A549 (cell line): ENCODE data around the gene TMEM185B. TPM values are rescaled to one million over a fixed set of nuclear protein-coding genes. Genes with fewer than 3 reads are reported as not detected.

Experiments used
- ATAC-seq, 2 experiments: fragments of 200-7000 bp in 1 of 2; fragments of >200 bp in 1 of 2; cut with Nextera tagmentation in 1 of 2; cut with Tn5 transposase in 1 of 2; 3 replicates each; pipeline versions ENCODE4 v1.8.0 to v1.9.1; 2018 to 2020; ENCODE audit warnings: mild to moderate bottlenecking in 1 of 2, moderate library complexity in 1 of 2
- CTCF ChIA-PET: fragments of 300-600 bp; sonication (Branson Sonifier 250); formaldehyde crosslinking; extraction: SDS; loops from one replicate; lab custom pipeline; 2021; ENCODE audit warnings: antibody characterized with exemption, inconsistent platforms; lab: Yijun Ruan, JAX
- POLR2A ChIA-PET: fragments of 350-600 bp; formaldehyde crosslinking; extraction: SDS; loops from one replicate; lab custom pipeline; 2021; ENCODE audit warnings: antibody characterized with exemption, inconsistent platforms; lab: Yijun Ruan, JAX
- DNase-seq, 2 experiments: peaks; one replicate each; pipeline versions ENCODE4 v3.0.0 to v3.0.0-alpha.2; 2011 to 2016; ENCODE audit warnings: low read depth in 1 of 2, low spot score in 1 of 2
- FAIRE-seq: peaks from 2 replicates; lab custom pipeline; 2011; peaks lifted over from hg19 to GRCh38; lab: Jason Lieb, UNC
- H3K27ac ChIP-seq, 2 experiments: fragments of >200 bp; sonication (Bioruptor Twin); formaldehyde crosslinking; 3 replicates each; pipeline ENCODE4 v1.5.1; 2016 to 2017
- H3K4me1 ChIP-seq: fragments of >200 bp; sonication (Bioruptor Twin); formaldehyde crosslinking; 3 replicates; pipeline ENCODE4 v1.6.1; 2016
- H3K4me2 ChIP-seq: fragments of >200 bp; sonication (Bioruptor Twin); formaldehyde crosslinking; 3 replicates; pipeline ENCODE4 v1.6.1; 2016
- H3K4me3 ChIP-seq: fragments of >200 bp; sonication (Bioruptor Twin); formaldehyde crosslinking; 3 replicates; pipeline ENCODE4 v1.5.1; 2016
- H3K9me3 ChIP-seq: fragments of >200 bp; sonication (Bioruptor Twin); formaldehyde crosslinking; 3 replicates; pipeline ENCODE4 v1.6.1; 2016
- BHLHE40 ChIP-seq: IDR thresholded peaks from 2 replicates; pipeline ENCODE4 v1.6.1; 2012; ENCODE audit warnings: low read depth, low read length, inconsistent platforms
- CBX2 ChIP-seq: fragments of 200-600 bp; sonication (generic); IDR thresholded peaks from 2 replicates; pipeline ENCODE4 v1.6.1; 2016; ENCODE audit warnings: low read depth, mild to moderate bottlenecking, borderline replicate concordance
- CBX8 ChIP-seq: fragments of 200-600 bp; sonication (generic); IDR thresholded peaks from 2 replicates; pipeline ENCODE4 v1.6.1; 2016
- CHD4 ChIP-seq: fragments of 200-600 bp; sonication (generic); IDR thresholded peaks from 2 replicates; pipeline ENCODE4 v1.6.1; 2016; ENCODE audit warnings: antibody characterized with exemption, mild to moderate bottlenecking, borderline replicate concordance
- ESRRA ChIP-seq: fragments of 150-350 bp; IDR thresholded peaks from 2 replicates; pipeline ENCODE4 v1.6.1; 2014; ENCODE audit warnings: mild to moderate bottlenecking, low read length, borderline replicate concordance
- FOSL2 ChIP-seq, 2 experiments: fragments of 450-650 bp in 1 of 2; fragments of >200 bp in 1 of 2; sonication (Bioruptor Twin) in 1 of 2; formaldehyde crosslinking; IDR thresholded peaks; 2 replicates each; pipeline versions ENCODE4 v1.5.0 to v1.6.1; 2016 to 2020; ENCODE audit warnings: mild to moderate bottlenecking in 1 of 2, moderate library complexity in 1 of 2
- FOXS1 ChIP-seq: fragments of 250-450 bp; sonication (Bioruptor Pico); IDR thresholded peaks from 2 replicates; pipeline ENCODE4 v1.5.0; 2020; ENCODE audit warnings: mild to moderate bottlenecking, moderate library complexity
- GATA3 ChIP-seq: IDR thresholded peaks from 2 replicates; pipeline ENCODE4 v1.6.1; 2012; ENCODE audit warnings: borderline replicate concordance
- JUN ChIP-seq, 2 experiments: fragments of >200 bp; sonication (Bioruptor Twin); formaldehyde crosslinking; IDR thresholded peaks; 2 replicates in 1 of 2; 3 replicates in 1 of 2; pipeline ENCODE4 v1.6.1; 2016 to 2017
- JUNB ChIP-seq: fragments of >200 bp; sonication (Bioruptor Twin); formaldehyde crosslinking; IDR thresholded peaks from 2 replicates; pipeline ENCODE4 v1.6.1; 2016
- KDM1A ChIP-seq: fragments of 200-600 bp; sonication (generic); IDR thresholded peaks from 2 replicates; pipeline ENCODE4 v1.6.1; 2016; ENCODE audit warnings: low read depth, mild to moderate bottlenecking
- KDM5A ChIP-seq: fragments of 200-600 bp; sonication (generic); IDR thresholded peaks from 2 replicates; pipeline ENCODE4 v1.6.1; 2016; ENCODE audit warnings: antibody characterized with exemption, mild to moderate bottlenecking
- NPAS2 ChIP-seq: fragments of 250-450 bp; sonication (Bioruptor Pico); IDR thresholded peaks from 2 replicates; pipeline ENCODE4 v1.8.0; 2022; ENCODE audit warnings: mild to moderate bottlenecking, moderate library complexity, borderline replicate concordance
- POLR2A ChIP-seq: IDR thresholded peaks from 2 replicates; pipeline ENCODE4 v1.6.1; 2012; ENCODE audit warnings: mild to moderate bottlenecking, low read length
- POLR2AphosphoS2 ChIP-seq: conservative IDR thresholded peaks from 2 replicates; pipeline ENCODE4 v1.6.1; 2012; ENCODE audit warnings: low read length, improper control_type of control experiment, inconsistent platforms
- RAD21 ChIP-seq, 2 experiments: fragments of >200 bp in 1 of 2; sonication (Bioruptor Twin) in 1 of 2; formaldehyde crosslinking in 1 of 2; IDR thresholded peaks in 1 of 2; conservative IDR thresholded peaks in 1 of 2; 2 replicates in 1 of 2; 3 replicates in 1 of 2; pipeline ENCODE4 v1.6.1; 2012 to 2018; ENCODE audit warnings: inconsistent platforms in 1 of 2
- RARB ChIP-seq: fragments of 250-450 bp; sonication (Bioruptor Pico); IDR thresholded peaks from 2 replicates; pipeline ENCODE4 v1.8.0; 2021; ENCODE audit warnings: mild to moderate bottlenecking, moderate library complexity
- ZC3H11A ChIP-seq: fragments of 450-650 bp; IDR thresholded peaks from 2 replicates; pipeline ENCODE4 v1.6.1; 2014; ENCODE audit warnings: antibody characterized with exemption, mild to moderate bottlenecking
- ZFP36 ChIP-seq: fragments of 450-650 bp; IDR thresholded peaks from 2 replicates; pipeline ENCODE4 v1.6.1; 2014; ENCODE audit warnings: borderline replicate concordance; ENCODE audit not compliant: partially characterized antibody
- WGBS: methylation state at CpG from one replicate; pipeline ENCODE4 v1.1.6; 2017; ENCODE audit errors: missing lambda C conversion rate; 5-methylcytosine and 5-hydroxymethylcytosine counted together
- polyA plus RNA-seq, 4 experiments: library from polyadenylated mRNA; depleted of rRNA in 3 of 4; stranded (reverse); fragments of >200 nt; fragmentation: RNase III in 1 of 4; extraction: RNeasy Plus Mini Kit Qiagen cat#74134 plus additional on column Dnase treatment in 1 of 4; gene quantifications; 2 replicates in 3 of 4; 3 replicates in 1 of 4; pipeline ENCODE4 v1.2.3, GENCODE V29; 2011 to 2017
- TF ChIP-seq, protein P1 (sequence below): fragments of >200 bp; sonication (Bioruptor Twin); formaldehyde crosslinking; IDR thresholded peaks from 3 replicates; pipeline ENCODE4 v1.6.1; 2016
- TF ChIP-seq, protein P2 (sequence below): fragments of 200-600 bp; sonication (generic); IDR thresholded peaks from 2 replicates; pipeline ENCODE4 v1.6.1; 2016; ENCODE audit warnings: antibody characterized with exemption, mild to moderate bottlenecking, moderate library complexity
- TF ChIP-seq, protein P3 (sequence below): IDR thresholded peaks from 2 replicates; pipeline ENCODE4 v1.6.1; 2012
- TF ChIP-seq, protein P4 (sequence below): IDR thresholded peaks from 2 replicates; pipeline ENCODE4 v1.6.1; 2012
- TF ChIP-seq, protein P5 (sequence below): IDR thresholded peaks from 2 replicates; pipeline ENCODE4 v1.6.1; 2012; ENCODE audit warnings: low read depth, borderline replicate concordance
- TF ChIP-seq, protein P6 (sequence below): fragments of 250-450 bp; sonication (Bioruptor Pico); IDR thresholded peaks from 2 replicates; pipeline ENCODE4 v1.5.0; 2020; ENCODE audit warnings: low read depth, mild to moderate bottlenecking, moderate library complexity

Gene TMEM185B
- polyA plus RNA-seq, 2 of the 4 experiments (the other 2 are of a cell fraction), result 30.3 to 41.8 TPM

DNA sequence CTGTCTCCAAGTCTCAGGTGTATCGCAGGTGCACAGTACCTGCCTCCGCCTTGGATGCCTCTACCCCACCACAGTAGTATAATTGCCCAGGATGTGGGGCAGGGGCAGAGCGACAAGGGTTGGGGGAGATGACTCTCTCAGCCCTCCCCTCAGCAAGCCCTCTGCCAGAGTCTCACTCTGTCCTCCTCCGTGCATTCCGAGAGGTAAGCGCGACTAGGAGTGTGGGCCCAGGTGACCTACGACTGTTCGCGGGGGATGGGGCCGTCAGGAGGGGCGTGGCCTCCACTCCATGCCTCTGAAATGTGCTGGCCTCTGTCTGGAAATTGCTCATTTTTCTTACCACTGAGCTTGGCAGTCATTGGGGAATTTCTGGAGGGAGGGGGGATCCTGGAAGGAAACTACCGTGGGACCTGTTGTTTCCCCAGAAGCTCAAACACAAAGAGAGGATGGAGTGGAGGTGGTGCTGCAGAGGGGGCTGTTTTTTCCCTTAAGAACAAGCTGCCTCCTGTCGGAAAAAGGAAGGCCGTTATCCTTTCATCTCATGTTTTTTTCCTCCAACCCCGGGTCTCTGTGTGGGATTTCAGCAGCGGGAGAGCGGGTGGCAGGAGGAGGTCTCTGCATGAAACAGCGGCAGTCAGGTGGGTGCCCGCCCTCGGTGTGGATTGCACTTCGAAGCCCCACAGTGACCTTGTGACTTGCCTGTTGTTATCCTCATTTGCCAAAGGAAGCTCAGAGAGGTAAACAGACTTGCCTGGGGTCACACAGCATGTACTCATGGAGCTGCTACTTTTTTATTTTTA is 16.5 kb upstream of the TMEM185B start:
- CTCF ChIA-PET, result interaction anchor here (1.0 to 2.7 kb wide), 4 partner anchors 10 to 313 kb away, joined by 3 to 10 read pairs (median 3); partner anchors contain the start of gene RALB
- DNase-seq, result peak; percentile 35 to 45
- TF ChIP-seq FOXS1 (CRISPR knock-in tag), result no peak
- TF ChIP-seq KDM1A, result 0 out of 2 replicates have a peak, but pooled peaks have one; percentile 33
- TF ChIP-seq ZFP36, result peak; percentile 71
- peak; percentile 2; the same call in 1 of the 2 replicates for TF ChIP-seq POLR2A
- TF ChIP-seq, all 56 proteins: peak for 3
- FAIRE-seq, result no peak
- peak in 1 of 2 experiments; percentile 26; a peak in 3 of 6 replicates for ATAC-seq
- no peak overlapping the region for H3K4me3 ChIP-seq
- POLR2A ChIA-PET, result interaction anchor here (1.0 to 1.4 kb wide), 2 partner anchors 13 to 16 kb away, joined by 5 read pairs; partner anchors contain the start of genes RALB and TMEM185B
- peak overlapping the region; percentile 84 to 88 for H3K27ac ChIP-seq
- H3K4me1 ChIP-seq, result peaks cover 39% of the 10 kb centered on the region
- H3K4me2 ChIP-seq, result peak overlapping the region; percentile 82
- no peaks in the 10 kb centered on the region for H3K9me3 ChIP-seq
- 69% methylated on average over 16 of the region's 22 CpGs for WGBS

DNA sequence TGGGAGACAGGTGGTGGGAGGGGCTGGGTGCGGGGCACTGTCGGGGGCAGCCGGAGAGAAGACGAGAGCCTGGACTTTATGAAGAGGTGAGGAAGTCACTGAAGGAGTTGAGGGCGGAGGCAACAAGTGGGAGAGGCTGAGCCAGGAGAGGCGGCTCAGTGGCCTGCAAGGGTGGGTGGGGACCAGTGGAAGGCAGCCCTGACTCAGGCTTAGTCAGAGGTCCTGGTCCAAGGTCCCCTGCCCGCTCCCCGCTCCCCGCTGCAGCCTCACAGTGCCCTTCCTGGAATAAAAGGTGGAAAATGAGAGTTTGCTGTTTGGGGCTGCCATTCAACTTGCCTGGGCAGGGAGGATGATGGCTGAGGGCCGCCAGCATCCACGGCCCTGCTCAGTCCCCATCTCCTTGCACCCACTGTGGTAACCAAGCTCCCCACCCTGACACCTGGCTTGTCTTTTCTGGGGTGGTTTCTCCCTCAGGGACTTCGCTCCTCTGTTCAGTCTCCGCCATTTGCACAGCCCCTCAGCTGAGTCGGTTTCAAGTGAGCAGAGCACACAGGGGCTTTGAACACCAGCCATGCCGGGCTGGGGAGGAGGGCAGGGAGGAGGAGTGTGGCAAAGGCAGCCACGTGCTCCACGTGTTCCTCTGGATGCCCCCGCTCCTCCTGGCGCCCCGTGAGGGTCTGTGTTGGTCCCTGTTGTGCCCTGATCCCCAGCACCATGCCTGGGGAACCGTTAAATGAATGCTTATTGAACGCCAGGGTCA is 15.7 kb upstream of the TMEM185B start:
- H3K4me3 ChIP-seq, result no peak overlapping the region
- whole genome bisulfite sequencing, result 38% methylated on average over 22 of the region's 22 CpGs
- ATAC-seq, result peak; percentile 94
- POLR2A ChIA-PET, result interaction anchor here (1.0 to 1.4 kb wide), 2 partner anchors 14 to 16 kb away, joined by 5 read pairs; partner anchors contain the start of genes RALB and TMEM185B
- CTCF ChIA-PET, result interaction anchor here (2.7 kb wide), 1 partner anchor 13 kb away, joined by 10 read pairs; the partner anchor contains the start of gene RALB
- H3K9me3 ChIP-seq, result no peaks in the 10 kb centered on the region
- TF ChIP-seq CBX2 (no peak), RAD21 (conservative IDR thresholded peaks at IDR 0.05 in 1 of 2, IDR thresholded peaks at IDR 0.05 in 1 of 2) (no peak; a peak in 1 of 5 replicates), CBX8 (no peak), ZC3H11A (no peak), JUN (IDR thresholded peaks at IDR 0.05) (peak in 1 of 2 experiments; percentile 33; a peak in 1 of 5 replicates), KDM5A (no peak), POLR2AphosphoS2 (no peak), NPAS2 (CRISPR knock-in tag) (no peak), RARB (no peak), CHD4 (no peak), GATA3 (peak; percentile 35; the same call in 1 of the 2 replicates), POLR2A (0 out of 2 replicates have a peak, but pooled peaks have one; percentile 3), FOSL2 (IDR thresholded peaks at IDR 0.05) (peak; percentile 69), FOSL2 (CRISPR knock-in tag; IDR thresholded peaks at IDR 0.05) (peak; percentile 84), JUNB (peak; percentile 49; the same call in 1 of the 2 replicates), ESRRA (peak; percentile 66; the same call in 1 of the 2 replicates), BHLHE40 (no peak), FOXS1 (CRISPR knock-in tag) (no peak)
- TF ChIP-seq, protein P1, sequence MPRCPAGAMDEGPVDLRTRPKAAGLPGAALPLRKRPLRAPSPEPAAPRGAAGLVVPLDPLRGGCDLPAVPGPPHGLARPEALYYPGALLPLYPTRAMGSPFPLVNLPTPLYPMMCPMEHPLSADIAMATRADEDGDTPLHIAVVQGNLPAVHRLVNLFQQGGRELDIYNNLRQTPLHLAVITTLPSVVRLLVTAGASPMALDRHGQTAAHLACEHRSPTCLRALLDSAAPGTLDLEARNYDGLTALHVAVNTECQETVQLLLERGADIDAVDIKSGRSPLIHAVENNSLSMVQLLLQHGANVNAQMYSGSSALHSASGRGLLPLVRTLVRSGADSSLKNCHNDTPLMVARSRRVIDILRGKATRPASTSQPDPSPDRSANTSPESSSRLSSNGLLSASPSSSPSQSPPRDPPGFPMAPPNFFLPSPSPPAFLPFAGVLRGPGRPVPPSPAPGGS, result no peak
- TF ChIP-seq, protein P2, sequence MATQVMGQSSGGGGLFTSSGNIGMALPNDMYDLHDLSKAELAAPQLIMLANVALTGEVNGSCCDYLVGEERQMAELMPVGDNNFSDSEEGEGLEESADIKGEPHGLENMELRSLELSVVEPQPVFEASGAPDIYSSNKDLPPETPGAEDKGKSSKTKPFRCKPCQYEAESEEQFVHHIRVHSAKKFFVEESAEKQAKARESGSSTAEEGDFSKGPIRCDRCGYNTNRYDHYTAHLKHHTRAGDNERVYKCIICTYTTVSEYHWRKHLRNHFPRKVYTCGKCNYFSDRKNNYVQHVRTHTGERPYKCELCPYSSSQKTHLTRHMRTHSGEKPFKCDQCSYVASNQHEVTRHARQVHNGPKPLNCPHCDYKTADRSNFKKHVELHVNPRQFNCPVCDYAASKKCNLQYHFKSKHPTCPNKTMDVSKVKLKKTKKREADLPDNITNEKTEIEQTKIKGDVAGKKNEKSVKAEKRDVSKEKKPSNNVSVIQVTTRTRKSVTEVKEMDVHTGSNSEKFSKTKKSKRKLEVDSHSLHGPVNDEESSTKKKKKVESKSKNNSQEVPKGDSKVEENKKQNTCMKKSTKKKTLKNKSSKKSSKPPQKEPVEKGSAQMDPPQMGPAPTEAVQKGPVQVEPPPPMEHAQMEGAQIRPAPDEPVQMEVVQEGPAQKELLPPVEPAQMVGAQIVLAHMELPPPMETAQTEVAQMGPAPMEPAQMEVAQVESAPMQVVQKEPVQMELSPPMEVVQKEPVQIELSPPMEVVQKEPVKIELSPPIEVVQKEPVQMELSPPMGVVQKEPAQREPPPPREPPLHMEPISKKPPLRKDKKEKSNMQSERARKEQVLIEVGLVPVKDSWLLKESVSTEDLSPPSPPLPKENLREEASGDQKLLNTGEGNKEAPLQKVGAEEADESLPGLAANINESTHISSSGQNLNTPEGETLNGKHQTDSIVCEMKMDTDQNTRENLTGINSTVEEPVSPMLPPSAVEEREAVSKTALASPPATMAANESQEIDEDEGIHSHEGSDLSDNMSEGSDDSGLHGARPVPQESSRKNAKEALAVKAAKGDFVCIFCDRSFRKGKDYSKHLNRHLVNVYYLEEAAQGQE, result no peak
- TF ChIP-seq, protein P3, sequence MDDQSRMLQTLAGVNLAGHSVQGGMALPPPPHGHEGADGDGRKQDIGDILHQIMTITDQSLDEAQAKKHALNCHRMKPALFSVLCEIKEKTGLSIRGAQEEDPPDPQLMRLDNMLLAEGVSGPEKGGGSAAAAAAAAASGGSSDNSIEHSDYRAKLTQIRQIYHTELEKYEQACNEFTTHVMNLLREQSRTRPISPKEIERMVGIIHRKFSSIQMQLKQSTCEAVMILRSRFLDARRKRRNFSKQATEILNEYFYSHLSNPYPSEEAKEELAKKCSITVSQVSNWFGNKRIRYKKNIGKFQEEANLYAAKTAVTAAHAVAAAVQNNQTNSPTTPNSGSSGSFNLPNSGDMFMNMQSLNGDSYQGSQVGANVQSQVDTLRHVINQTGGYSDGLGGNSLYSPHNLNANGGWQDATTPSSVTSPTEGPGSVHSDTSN, result no peak
- TF ChIP-seq, protein P4, sequence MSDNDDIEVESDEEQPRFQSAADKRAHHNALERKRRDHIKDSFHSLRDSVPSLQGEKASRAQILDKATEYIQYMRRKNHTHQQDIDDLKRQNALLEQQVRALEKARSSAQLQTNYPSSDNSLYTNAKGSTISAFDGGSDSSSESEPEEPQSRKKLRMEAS, result peak; percentile 22
- TF ChIP-seq, protein P5, sequence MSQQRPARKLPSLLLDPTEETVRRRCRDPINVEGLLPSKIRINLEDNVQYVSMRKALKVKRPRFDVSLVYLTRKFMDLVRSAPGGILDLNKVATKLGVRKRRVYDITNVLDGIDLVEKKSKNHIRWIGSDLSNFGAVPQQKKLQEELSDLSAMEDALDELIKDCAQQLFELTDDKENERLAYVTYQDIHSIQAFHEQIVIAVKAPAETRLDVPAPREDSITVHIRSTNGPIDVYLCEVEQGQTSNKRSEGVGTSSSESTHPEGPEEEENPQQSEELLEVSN, result peak; percentile 29; the same call in 1 of the 2 replicates
- TF ChIP-seq, protein P6, sequence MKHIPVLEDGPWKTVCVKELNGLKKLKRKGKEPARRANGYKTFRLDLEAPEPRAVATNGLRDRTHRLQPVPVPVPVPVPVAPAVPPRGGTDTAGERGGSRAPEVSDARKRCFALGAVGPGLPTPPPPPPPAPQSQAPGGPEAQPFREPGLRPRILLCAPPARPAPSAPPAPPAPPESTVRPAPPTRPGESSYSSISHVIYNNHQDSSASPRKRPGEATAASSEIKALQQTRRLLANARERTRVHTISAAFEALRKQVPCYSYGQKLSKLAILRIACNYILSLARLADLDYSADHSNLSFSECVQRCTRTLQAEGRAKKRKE, result no peak
- FAIRE-seq, result no peak
- H3K4me1 ChIP-seq, result peaks cover 39% of the 10 kb centered on the region
- H3K4me2 ChIP-seq, result peak overlapping the region; percentile 82
- peak overlapping the region; percentile 84 to 88 for H3K27ac ChIP-seq
- DNase-seq, result peak; percentile 86 to 87
